Limb (tissue), 2 donors: ENCODE results near the gene CPED1.
A peak's percentile ranks its signal among the peaks of the same experiment; 100 is the strongest.
"Not testable (repeated sequence)": the region's sequence is repeated elsewhere in the genome, so short reads cannot be mapped to it uniquely, and the experiment has no call there.

ENCODE experiments used
- DNase-seq, 2 donors: peaks; one replicate each; pipeline ENCODE4 v3.0.0-alpha.2; 2016; ENCODE audit errors: extremely low spot score in 2 of 2

Gene CPED1

DNA sequence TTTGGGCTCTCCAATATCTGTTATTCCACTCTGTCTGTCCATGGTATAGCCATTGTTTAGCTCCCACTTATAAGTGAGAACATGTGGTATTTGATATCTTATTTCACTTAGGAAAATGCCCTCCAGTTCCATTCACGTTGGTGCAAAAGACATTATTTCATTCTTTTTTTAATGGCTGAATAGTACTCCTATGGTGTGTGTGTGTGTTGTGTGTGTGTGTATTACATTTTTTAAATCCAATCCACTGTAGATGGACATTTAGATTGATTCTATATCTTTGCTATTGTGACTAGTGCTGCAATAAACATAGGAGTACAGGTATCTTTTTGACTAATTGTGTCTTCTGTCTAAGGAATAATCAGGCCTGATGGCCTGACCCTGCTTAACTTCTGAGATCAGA lies 7.4 kb upstream of the CPED1 start:
- no peak for DNase-seq

- DNase-seq: no peak
Measured at GRCh38 chr7:120981888-120982615, 6.5 kb upstream of the CPED1 start.

DNA sequence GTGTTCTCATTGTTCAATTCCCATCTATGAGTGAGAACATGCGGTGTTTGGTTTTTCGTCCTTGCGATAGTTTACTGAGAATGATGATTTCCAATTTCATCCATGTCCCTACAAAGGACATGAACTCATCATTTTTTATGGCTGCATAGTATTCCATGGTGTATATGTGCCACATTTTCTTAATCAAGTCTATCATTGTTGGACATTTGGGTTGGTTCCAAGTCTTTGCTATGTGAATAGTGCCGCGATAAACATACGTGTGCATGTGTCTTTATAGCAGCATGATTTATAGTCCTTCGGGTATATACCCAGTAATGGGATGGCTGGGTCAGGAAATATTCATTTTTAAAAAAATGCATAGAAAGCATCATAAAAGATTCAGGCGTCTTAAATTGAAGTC lies 4.9 kb upstream of the CPED1 start:
- DNase-seq: not testable (repeated sequence)

GRCh38 chr7:120984406-120984805 lies 4.1 kb upstream of the CPED1 start:
- DNase-seq: no peak

GRCh38 chr7:120985130-120985758 lies 3.3 kb upstream of the CPED1 start:
- DNase-seq: no peak

DNA sequence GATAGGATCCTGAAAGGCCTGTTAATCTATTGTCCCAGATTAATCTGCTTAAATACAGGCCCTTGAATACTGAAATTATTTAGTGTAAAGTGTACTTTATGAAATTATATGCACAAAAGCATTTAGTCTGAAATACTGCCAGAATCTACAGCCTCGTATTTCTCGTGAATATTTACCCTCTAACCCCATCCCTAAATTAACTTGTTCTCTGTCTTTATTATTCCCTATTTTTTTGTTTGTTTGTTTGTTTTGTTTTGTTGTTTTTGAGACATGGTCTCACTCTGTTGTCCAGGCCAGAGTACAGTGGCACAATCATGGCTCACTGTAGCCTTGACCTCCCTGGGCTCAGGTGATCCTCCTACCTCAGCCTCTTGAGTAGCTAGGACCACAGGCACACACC lies 2.7 kb upstream of the CPED1 start:
- no peak for DNase-seq

- no peak for DNase-seq
Measured at GRCh38 chr7:120986650-120987049, 1.9 kb upstream of the CPED1 start.

DNA sequence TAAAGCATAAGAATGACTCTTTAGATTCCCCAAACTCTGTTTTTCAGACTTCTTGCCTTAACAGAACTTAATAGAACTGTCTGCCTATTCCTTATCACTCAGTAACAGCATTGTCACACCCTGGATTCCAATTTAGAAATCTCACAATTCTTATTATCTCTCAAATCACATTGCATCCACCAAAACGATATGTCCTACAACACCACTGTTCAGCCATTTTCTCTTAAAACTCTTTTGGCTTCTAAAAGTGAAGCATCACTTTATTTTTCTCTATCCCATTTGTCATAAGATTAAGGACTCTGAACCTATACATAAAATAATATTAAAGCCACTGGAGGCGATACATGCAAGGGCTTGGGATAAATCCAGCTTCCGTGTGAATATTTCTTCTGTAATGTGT lies 1.2 kb upstream of the CPED1 start:
- no peak for DNase-seq

- DNase-seq: peak; percentile 89 to 95
Measured at GRCh38 chr7:120987683-120988590, 574 bp upstream of the CPED1 start.

- DNase-seq: peak in 1 of 2 donors; percentile 50
Measured at GRCh38 chr7:120989257-120990220, 1.0 kb downstream of the CPED1 start.

- DNase-seq: no peak
Measured at GRCh38 chr7:120990468-120991118, 2.1 kb downstream of the CPED1 start.

GRCh38 chr7:120991161-120991560 lies 2.6 kb downstream of the CPED1 start:
- DNase-seq: no peak

- DNase-seq: no peak
Measured at GRCh38 chr7:120991581-120991980, 3.1 kb downstream of the CPED1 start.

- DNase-seq: no peak
Measured at GRCh38 chr7:120992272-120992964, 3.9 kb downstream of the CPED1 start.

- DNase-seq: peak in 1 of 2 donors; percentile 86
Measured at GRCh38 chr7:120992965-120993494, 4.5 kb downstream of the CPED1 start.

DNA sequence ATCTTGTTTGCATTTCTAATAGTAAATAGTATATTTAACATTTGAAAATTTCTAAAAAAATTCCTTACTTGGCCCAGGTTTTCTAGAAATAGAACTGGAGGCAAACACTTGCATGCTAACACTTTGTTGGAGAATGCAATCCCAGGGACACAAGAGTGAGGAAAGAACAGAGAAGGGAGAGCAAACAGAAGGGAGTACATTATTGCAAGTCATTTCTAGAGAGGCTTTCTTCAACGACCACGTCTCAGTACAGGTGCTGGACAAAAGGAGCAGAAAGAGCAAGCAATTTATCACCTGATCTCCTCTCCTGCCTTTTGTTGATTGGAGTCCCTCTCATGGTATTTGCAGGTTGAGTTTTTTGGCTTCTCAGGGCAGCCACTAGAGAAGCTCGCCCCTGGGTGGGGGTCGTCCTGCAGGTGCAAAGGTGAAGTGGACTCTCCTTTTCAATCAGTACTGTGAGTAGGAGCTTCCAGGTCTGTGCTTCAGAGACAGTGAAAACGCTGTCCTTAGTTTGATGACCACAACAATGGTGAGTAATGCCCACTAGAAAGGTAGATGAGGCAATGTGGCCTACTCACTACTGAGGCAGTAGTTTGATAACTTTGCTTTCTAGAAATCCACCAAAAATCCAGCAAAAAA lies 5.2 kb downstream of the CPED1 start:
- DNase-seq: no peak

GRCh38 chr7:120994512-120995410 lies 6.2 kb downstream of the CPED1 start:
- DNase-seq: no peak

DNA sequence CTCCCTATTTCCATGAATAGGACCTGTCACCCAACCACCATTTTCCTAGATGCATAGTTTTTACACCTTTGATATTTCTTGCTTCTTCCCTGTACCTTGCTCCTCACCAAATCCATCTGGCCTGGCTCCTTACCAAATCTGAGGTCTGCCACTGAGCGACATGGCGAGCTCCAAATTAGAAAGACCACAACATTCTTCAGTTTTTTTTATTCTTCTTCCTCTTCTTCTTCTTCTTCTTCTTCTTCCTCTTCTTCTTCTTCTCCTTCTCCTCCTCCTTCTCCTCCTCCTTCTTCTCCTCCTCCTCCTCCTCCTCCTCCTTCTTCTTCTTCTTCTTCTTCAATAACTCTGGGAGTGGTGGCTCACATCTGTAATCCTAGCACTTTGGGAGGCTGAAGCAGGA lies 7.1 kb downstream of the CPED1 start:
- DNase-seq: no peak
